ENCODE results near the gene ACSS1.

ACSS1 gene

GRCh38 chr20:25058051-25058846, at the start of gene ACSS1:
Gene ACSS1, minus strand, starts transcription at chr20:25058139. Its CDS starts 37 bp downstream, at chr20:25058102.
- DNase-seq: no peak

DNA sequence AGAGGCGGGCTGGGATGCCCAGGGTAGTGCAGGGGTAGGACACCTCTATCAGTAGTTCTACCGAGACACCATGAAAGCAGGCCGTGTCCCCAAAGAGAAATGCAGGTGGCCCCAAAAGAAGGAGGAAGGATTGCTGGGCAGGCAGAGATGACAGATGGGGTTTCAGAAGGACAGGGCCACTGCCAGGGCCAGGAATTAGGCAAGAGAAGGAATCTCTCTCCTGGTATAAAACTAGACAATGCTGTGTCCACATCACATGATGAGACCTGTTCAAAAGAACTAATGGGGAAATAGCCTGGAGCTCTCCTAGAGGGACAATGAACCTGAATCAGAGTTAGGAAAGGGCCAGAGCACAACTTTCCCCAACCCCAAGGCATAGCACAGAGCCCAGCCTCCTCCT, 45.6 kb upstream of the ACSS1 start:
- DNase-seq: no peak

DNA sequence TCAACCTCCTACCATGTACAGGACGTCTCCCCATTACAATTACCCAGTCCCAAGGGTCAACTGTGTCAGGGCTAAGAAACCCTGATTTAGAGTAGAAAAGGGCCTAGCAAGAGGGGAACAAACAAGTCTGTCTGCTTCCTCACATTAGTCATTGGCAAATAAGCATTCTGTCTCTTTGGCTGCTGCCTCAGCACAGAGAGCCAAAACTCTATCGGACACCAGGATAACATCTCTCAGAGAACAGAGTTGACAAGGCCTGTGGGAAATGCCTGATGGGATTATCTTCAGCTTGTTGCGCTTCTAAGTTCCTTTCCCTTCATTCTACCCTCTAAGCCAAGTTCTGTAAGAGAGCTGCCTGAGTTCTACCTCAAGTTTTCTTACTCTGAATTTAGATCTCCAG, 43.0 kb upstream of the ACSS1 start:
- no peak for DNase-seq

- no peak for DNase-seq
These were observed 41.7 kb upstream of the ACSS1 start for GRCh38 chr20:25099601-25100140.

GRCh38 chr20:25097498-25097897, 39.6 kb upstream of the ACSS1 start:
- DNase-seq: no peak

DNA sequence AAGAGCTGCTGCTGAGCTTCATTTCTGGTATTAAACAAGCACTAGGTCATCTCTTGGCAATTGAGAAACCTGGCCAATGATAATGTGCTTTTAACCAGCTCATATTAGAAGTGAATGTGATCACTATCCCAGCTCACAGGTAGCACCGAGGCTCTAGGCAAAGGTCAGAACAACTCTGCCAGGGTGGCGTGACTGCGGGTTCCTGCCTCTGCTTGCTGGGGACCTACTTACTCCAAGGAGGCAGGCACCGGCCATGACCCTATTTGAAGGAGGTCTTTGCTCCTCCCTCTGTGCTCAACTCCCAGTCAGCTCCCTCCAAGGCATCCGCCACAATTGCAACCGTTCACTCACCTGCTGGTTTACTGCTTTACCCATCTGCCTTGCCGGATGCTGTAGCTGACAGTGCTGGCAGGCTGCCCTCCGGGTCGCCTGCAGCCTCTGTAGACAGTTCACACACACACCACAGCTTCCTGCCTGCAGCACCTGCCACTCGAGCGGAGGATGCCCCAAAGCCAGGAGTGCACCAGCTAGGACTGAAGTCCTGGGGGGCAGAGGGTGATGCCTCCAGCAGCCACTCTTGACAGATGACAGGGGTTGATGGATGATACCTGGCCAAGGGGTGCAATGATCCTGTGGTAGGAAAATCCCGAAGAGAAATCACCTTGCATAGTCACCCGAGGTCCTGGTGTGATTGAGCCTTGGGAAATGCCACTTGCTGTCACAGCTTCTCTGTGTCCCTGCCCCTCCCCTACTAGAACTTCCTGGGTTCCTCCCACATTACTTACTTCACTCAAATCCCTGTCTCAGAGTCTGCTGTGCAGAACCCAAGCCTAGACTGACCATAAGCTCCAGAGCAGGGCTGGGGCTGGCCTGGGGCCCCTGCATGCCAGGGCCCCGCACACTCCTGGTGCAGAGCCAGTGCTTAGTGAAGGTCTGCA, 32.8 kb upstream of the ACSS1 start:
- DNase-seq: no peak

DNA sequence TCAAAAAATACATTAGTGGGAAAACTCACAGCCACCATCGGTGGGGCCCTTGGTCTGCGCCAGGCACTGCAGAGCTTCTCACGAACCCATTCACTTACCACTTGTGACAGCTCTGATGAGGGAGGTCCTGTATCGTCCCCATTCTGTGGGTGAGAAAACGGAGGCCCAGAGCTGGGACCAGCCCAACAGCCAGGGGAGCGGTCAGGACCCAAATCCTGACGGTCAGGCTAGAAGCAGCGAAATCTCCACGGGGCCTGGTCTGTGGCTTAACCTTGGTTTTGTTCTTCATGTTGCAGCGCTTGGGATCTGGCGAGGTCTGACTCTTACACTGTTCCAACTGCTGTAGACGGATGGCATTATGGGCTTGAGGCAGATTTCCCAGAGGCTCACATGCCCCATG, 31.7 kb upstream of the ACSS1 start:
- DNase-seq: no peak

DNA sequence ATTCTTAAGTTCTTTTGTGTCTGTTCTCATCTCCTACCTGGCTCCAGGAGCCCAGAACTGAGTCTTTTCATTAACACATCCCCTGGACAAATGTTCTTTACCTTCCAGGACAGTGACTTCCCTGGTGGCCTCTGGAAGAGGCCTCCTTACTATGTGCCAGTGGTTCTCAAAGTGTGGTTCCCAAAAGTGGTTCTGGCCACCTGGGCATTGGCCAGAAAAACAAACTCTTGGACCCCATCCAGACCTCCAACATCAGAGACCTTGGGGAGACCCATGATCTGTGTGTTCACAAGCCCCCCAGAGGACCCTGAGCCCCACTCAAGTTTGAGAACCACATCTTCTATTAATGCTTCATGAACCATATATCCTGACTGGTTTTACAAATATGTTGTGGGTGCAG, 31.2 kb upstream of the ACSS1 start:
- no peak for DNase-seq

DNA sequence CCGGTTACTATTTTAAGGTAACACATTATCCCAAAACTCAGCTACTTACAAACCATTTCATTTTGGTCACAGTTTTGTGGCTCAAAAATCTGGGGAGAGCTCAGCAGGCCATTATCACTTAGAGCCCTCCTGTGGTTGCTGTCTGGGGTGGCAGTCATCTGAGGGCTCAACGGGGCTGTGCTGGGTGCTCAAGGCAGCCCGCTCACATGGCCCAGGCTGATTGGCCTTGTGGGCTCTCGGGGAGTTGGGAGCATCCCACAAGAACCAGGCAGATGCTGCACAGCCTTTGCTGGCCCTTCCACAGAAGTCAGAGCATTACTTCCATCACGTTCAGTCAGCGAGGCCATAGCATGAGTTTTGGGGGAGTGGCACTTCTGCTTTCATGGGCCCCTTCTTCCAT, 30.3 kb upstream of the ACSS1 start:
- DNase-seq: no peak

GRCh38 chr20:25087186-25087929, 29.4 kb upstream of the ACSS1 start:
- DNase-seq: no peak

GRCh38 chr20:25085756-25086495, 28.0 kb upstream of the ACSS1 start:
- DNase-seq: no peak

GRCh38 chr20:25084626-25085187, 26.8 kb upstream of the ACSS1 start:
- no peak for DNase-seq

GRCh38 chr20:25083773-25084625, 26.1 kb upstream of the ACSS1 start:
- DNase-seq: no peak

GRCh38 chr20:25083141-25083772, 25.3 kb upstream of the ACSS1 start:
- no peak for DNase-seq

GRCh38 chr20:25082498-25082873, 24.5 kb upstream of the ACSS1 start:
- DNase-seq: no peak

GRCh38 chr20:25081730-25082497, 24.0 kb upstream of the ACSS1 start, which contains the start of gene VSX1:
Gene VSX1, minus strand, starts transcription at chr20:25082141. Its CDS starts 45 bp downstream, at chr20:25082096.
- DNase-seq: no peak

DNA sequence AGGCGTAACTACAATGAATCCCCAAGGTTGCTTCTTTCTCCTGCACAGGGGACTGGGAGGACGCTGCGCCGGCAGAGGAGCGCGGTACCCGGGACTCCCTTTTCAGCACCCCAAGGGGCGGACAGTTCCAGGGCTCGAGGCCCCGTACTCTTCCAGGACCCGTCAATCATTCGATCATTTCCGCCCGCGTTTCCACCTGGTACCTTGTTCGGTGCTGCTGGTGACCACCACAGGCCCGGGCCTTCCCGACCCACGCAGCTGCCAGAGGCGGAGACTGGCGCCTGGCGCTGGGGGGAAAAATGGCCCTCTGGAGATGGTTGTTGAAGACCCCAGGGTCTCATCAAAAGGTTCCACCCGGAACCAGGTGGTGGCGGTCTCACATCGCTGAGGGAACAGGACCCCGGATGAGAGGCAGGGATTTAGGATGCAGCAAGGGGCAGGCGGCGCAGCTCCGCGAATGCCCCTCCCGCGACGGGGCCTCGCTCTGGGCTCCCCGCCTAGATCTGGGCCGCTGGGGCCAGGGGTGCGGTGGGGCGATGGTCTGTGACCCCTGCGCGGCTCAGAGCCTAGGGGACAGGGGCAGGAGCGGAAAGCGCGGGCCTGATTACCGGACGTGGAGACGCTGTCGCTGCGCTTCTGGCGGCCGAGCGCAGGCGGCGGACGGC, 23.3 kb upstream of the ACSS1 start:
- peak; percentile 19 for DNase-seq

DNA sequence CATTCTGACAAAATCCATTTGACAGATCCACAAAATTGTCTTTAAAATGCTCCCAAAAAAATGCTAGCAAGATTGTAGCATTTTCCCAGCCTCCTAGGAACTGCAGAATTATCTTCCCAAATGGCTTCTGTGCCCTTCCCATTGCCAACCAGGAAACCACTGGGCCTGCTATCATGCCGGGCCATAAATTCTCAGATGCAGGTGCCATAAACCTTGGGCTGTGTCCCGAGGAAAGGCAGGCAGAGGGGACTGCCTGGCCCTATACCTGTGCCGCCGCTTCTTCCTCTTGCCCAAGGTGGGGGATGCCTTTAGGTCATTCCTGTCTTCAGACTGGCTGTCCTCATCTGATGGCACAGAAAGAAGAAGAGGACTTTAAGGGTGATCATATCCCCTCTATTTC, 21.2 kb upstream of the ACSS1 start:
- DNase-seq: no peak

DNA sequence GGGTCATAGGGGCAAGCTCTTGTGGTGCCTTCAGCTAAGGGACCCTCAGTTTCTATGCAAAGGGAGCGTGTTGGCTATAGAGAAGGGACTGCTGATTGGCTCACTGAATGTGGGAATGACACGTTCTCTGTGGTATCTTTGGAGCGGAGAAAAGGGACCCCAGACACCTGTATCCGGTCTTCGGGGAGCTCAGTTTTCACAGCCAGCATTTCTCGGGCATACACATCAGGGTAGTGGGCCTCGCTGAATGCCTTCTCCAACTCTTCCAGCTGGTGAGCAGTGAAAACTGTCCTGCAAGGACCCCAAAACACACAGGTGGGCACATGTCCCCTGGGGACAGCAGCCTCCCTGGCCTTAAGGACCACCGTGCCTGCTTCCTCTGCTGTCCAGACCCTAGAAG, 20.7 kb upstream of the ACSS1 start:
- no peak for DNase-seq

Measured in NCI-H524 treated with DMSO at 0.1 percent for 48 hours (cell line).